Activated gamma-delta T cell (primary cell): ENCODE data around the gene GIGYF2.
"Not testable (repeated sequence)": the region's sequence is repeated elsewhere in the genome, so short reads cannot be mapped to it uniquely, and the experiment has no call there.

Experiments
- DNase-seq: peaks from one replicate; lab custom pipeline; 2025; lab: John Stamatoyannopoulos, UW

Gene GIGYF2

GRCh38 chr2:232810444-232810843 lies 113.3 kb downstream of the GIGYF2 start:
- DNase-seq: no peak

GRCh38 chr2:232815569-232815968 lies 118.4 kb downstream of the GIGYF2 start:
- no peak for DNase-seq

GRCh38 chr2:232816657-232817056 lies 119.5 kb downstream of the GIGYF2 start:
- no peak for DNase-seq

- DNase-seq: no peak
Observed at GRCh38 chr2:232817756-232818155, 120.6 kb downstream of the GIGYF2 start.

GRCh38 chr2:232829988-232830387 lies 132.9 kb downstream of the GIGYF2 start:
- DNase-seq: no peak

- DNase-seq: no peak
Observed at GRCh38 chr2:232831496-232831895, 134.4 kb downstream of the GIGYF2 start.

GRCh38 chr2:232833830-232834229 lies 136.7 kb downstream of the GIGYF2 start:
- DNase-seq: no peak

- DNase-seq: no peak
Observed at GRCh38 chr2:232835687-232836208, 138.6 kb downstream of the GIGYF2 start.

- DNase-seq: no peak
Observed at GRCh38 chr2:232836934-232837333, 139.8 kb downstream of the GIGYF2 start.

GRCh38 chr2:232838406-232838874 lies 141.3 kb downstream of the GIGYF2 start:
- DNase-seq: no peak

GRCh38 chr2:232839411-232840079 lies 142.4 kb downstream of the GIGYF2 start:
- DNase-seq: no peak

- no peak for DNase-seq
Observed at GRCh38 chr2:232842689-232843088, 145.6 kb downstream of the GIGYF2 start.

- no peak for DNase-seq
Observed at GRCh38 chr2:232843834-232844233, 146.7 kb downstream of the GIGYF2 start.

GRCh38 chr2:232846055-232846454 lies 148.9 kb downstream of the GIGYF2 start:
- DNase-seq: no peak

- no peak for DNase-seq
Observed at GRCh38 chr2:232850039-232850438, 152.9 kb downstream of the GIGYF2 start.

GRCh38 chr2:232852081-232852480 lies 154.9 kb downstream of the GIGYF2 start:
- DNase-seq: not testable (repeated sequence)

GRCh38 chr2:232852676-232853075 lies 155.5 kb downstream of the GIGYF2 start:
- DNase-seq: no peak

GRCh38 chr2:232854082-232854481 lies 157.0 kb downstream of the GIGYF2 start:
- no peak for DNase-seq

- no peak for DNase-seq
Observed at GRCh38 chr2:232857158-232857563, 160.0 kb downstream of the GIGYF2 start.

GRCh38 chr2:232859385-232859916 lies 162.3 kb downstream of the GIGYF2 start:
- no peak for DNase-seq

- no peak for DNase-seq
Observed at GRCh38 chr2:232860593-232861241, 163.6 kb downstream of the GIGYF2 start.

- no peak for DNase-seq
Observed at GRCh38 chr2:232861353-232861752, 164.2 kb downstream of the GIGYF2 start.

- DNase-seq: no peak
Observed at GRCh38 chr2:232863996-232864395, 166.9 kb downstream of the GIGYF2 start.
